ENCODE results near the gene VMA21. TPM values are rescaled to one million over a fixed set of nuclear protein-coding genes. Genes with fewer than 3 reads are reported as not detected.

The VMA21 gene
- total and polyA plus RNA-seq, 2 donors from 2014 or later = 16.9 to 38.5 TPM

GRCh38 chrX:151424505-151424904 is 27.5 kb downstream of the VMA21 start:
- DNase-seq = no peak
- no peaks in the 10 kb centered on the region for H3K9me3 ChIP-seq (ENCODE audit: control insufficient read depth in 2 of 3, insufficient read depth in 1 of 3, low read length in 3 of 3)
- H3K27me3 ChIP-seq (ENCODE audit: control insufficient read depth, insufficient read depth, low read length) = no peaks in the 10 kb centered on the region
- H3K9ac ChIP-seq (ENCODE audit: low read length in 3 of 3) = no peak overlapping the region
- H3K4me1 ChIP-seq (ENCODE audit: control insufficient read depth in 2 of 3, insufficient read depth in 2 of 3, low read depth in 1 of 3, low read length in 3 of 3) = no peaks in the 10 kb centered on the region
- H3K4me3 ChIP-seq (ENCODE audit: low read length in 3 of 3) = no peak overlapping the region
- no peak for TF ChIP-seq CTCF (IDR thresholded peaks at IDR 0.05; ENCODE audit: borderline replicate concordance, extremely low read depth, insufficient read depth)
- H3K36me3 ChIP-seq (ENCODE audit: control insufficient read depth in 2 of 3, insufficient read depth in 3 of 3, low read length in 3 of 3) = no peaks in the 10 kb centered on the region
- intact Hi-C loops (cut with DNase I) = no loop called here
- no peak for FAIRE-seq
- H3K27ac ChIP-seq (ENCODE audit: low read depth in 2 of 2, low read length in 2 of 2) = no peak overlapping the region

DNA sequence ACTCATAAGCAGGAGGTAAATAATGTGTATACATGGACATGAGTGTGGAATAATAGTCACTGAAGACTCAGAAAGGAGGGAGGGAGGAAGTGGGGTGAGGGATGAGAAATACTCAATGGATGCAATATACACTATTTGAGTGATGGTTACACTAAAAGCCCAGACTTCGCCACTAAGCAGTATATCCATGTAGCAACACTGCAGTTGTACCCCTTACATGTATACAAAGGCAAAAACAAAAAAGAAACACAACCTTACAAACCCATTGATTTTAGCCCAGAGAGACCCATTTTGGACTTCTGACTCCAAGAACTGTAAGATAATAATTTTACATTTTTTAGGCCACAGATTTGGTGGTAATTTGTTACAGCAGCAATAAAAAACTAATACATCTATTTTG is 51.5 kb downstream of the VMA21 start:
- intact Hi-C loops (cut with DNase I) = no loop called here
- Histone ChIP-seq H3K4me3 (ENCODE audit: low read length in 3 of 3) (no peak overlapping the region), H3K9me3 (ENCODE audit: control insufficient read depth in 2 of 3, insufficient read depth in 1 of 3, low read length in 3 of 3) (peaks cover 0 to 2% (median 0%) of the 10 kb centered on the region in 3 donors), H3K36me3 (ENCODE audit: control insufficient read depth in 2 of 3, insufficient read depth in 3 of 3, low read length in 3 of 3) (no peaks in the 10 kb centered on the region), H3K27me3 (ENCODE audit: control insufficient read depth, insufficient read depth, low read length) (no peaks in the 10 kb centered on the region), H3K27ac (ENCODE audit: low read depth in 2 of 2, low read length in 2 of 2) (no peak overlapping the region), H3K9ac (ENCODE audit: low read length in 3 of 3) (no peak overlapping the region), H3K4me1 (ENCODE audit: control insufficient read depth in 2 of 3, insufficient read depth in 2 of 3, low read depth in 1 of 3, low read length in 3 of 3) (no peaks in the 10 kb centered on the region)
- DNase-seq (no peak), FAIRE-seq (no peak)
- TF ChIP-seq CTCF (IDR thresholded peaks at IDR 0.05; ENCODE audit: borderline replicate concordance, extremely low read depth, insufficient read depth) = no peak

DNA sequence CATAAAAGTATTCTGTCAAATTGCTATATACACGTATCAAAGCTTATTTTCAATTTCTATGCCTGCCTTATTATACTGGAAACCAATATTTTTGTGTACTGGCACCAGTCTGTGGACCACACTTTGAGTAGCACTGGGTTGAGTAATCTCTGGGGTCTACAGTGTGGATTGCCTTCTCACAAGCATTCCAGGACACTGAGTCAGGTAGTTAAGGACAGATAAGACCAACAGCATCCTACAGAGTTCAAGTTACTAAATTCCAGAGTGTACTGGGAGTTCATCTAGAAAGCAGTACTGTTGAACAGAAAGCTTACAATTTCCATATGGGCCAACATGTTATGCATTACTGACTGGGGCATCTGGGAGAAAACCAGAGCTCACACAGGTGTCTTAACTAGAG is 61.8 kb downstream of the VMA21 start:
- Histone ChIP-seq H3K36me3 (ENCODE audit: control insufficient read depth in 2 of 3, insufficient read depth in 3 of 3, low read length in 3 of 3) (no peaks in the 10 kb centered on the region), H3K9ac (ENCODE audit: low read length in 3 of 3) (no peak overlapping the region), H3K4me1 (ENCODE audit: control insufficient read depth in 2 of 3, insufficient read depth in 2 of 3, low read depth in 1 of 3, low read length in 3 of 3) (no peaks in the 10 kb centered on the region), H3K4me3 (ENCODE audit: low read length in 3 of 3) (no peak overlapping the region), H3K27me3 (ENCODE audit: control insufficient read depth, insufficient read depth, low read length) (no peaks in the 10 kb centered on the region), H3K9me3 (ENCODE audit: control insufficient read depth in 2 of 3, insufficient read depth in 1 of 3, low read length in 3 of 3) (no peaks in the 10 kb centered on the region), H3K27ac (ENCODE audit: low read depth in 2 of 2, low read length in 2 of 2) (no peak overlapping the region)
- DNase-seq (no peak), FAIRE-seq (no peak)
- intact Hi-C loops (cut with DNase I) = no loop called here
- no peak for TF ChIP-seq CTCF (IDR thresholded peaks at IDR 0.05; ENCODE audit: borderline replicate concordance, extremely low read depth, insufficient read depth)

Other genes starting within 250 kb of the VMA21 start
- gene GPR50, start 220.6 kb upstream of the VMA21 start, total RNA-seq = not detected
- gene GPR50, start 220.6 kb upstream of the VMA21 start, polyA plus RNA-seq (ENCODE audit: insufficient read depth, low read depth, low replicate concordance) = not detected
- gene PASD1, start 166.5 kb downstream of the VMA21 start, total RNA-seq = not detected
- not detected for gene PASD1, start 166.5 kb downstream of the VMA21 start, polyA plus RNA-seq (ENCODE audit: insufficient read depth, low read depth, low replicate concordance)